K562 (cell line): Measurements from ENCODE around the gene MMP24OS. TPM values are rescaled to one million over a fixed set of nuclear protein-coding genes. Genes with fewer than 3 reads are reported as not detected.

Experiments
- ATAC-seq: fragments of 200-7000 bp; cut with Tn5 transposase; 3 replicates; pipeline ENCODE4 v1.9.1; 2020; ENCODE audit warnings: moderate library complexity
- BruUV-seq: library from RNA; stranded (reverse); fragments of 400-500 nt; replicated peaks from 2 replicates; lab custom pipeline; 2021; lab: Mats Ljungman, UMichigan
- CTCF ChIA-PET: fragments of 300-600 bp; formaldehyde crosslinking; extraction: SDS; loops from one replicate; lab custom pipeline; 2021; ENCODE audit warnings: low intra/inter-chr PET ratio; lab: Yijun Ruan, JAX
- POLR2A ChIA-PET: fragments of 300-600, 350-650 bp; sonication (Branson Sonifier 250); formaldehyde crosslinking; extraction: SDS; loops from one replicate; lab custom pipeline; 2021; ENCODE audit warnings: antibody characterized with exemption, inconsistent platforms; lab: Yijun Ruan, JAX
- DNase-seq, 4 experiments: peaks; one replicate each; pipeline versions ENCODE4 v3.0.0 to v3.0.0-alpha.2; 2011 to 2018; ENCODE audit warnings: low spot score in 3 of 4, mixed read lengths in 3 of 4; ENCODE audit errors: extremely low read depth in 1 of 4
- FAIRE-seq: peaks from 2 replicates; lab custom pipeline; 2011; peaks lifted over from hg19 to GRCh38; lab: Jason Lieb, UNC
- H2AFZ ChIP-seq: 2 replicates; pipeline ENCODE4 v1.6.0; 2011; ENCODE audit warnings: low read depth, low read length, control low read depth, inconsistent platforms
- H3K27ac ChIP-seq: fragments of 200-600 bp; 3 replicates; pipeline ENCODE4 v1.8.0; 2011; ENCODE audit warnings: low read depth, mild to moderate bottlenecking, control low read depth, inconsistent platforms, low read length, moderate library complexity, mixed read lengths; ENCODE audit errors: extremely low read depth
- H3K27me3 ChIP-seq, 2 experiments: fragments of 300-600 bp in 1 of 2; 2 replicates in 1 of 2; 3 replicates in 1 of 2; pipeline versions ENCODE4 v1.6.0 to v1.8.0; 2011; ENCODE audit warnings: inconsistent platforms in 2 of 2, low read length in 2 of 2, mild to moderate bottlenecking in 1 of 2, mixed read lengths in 1 of 2, moderate library complexity in 1 of 2; ENCODE audit not compliant: control insufficient read depth in 2 of 2, insufficient read depth in 2 of 2
- H3K36me3 ChIP-seq: fragments of 300-600 bp; 3 replicates; pipeline ENCODE4 v1.8.0; 2011; ENCODE audit warnings: mild to moderate bottlenecking, low read length, inconsistent platforms; ENCODE audit not compliant: control insufficient read depth, insufficient read depth
- H3K4me1 ChIP-seq, 2 experiments: fragments of 200-600 bp in 1 of 2; replicated peaks in 1 of 2; 2 replicates in 1 of 2; 3 replicates in 1 of 2; pipeline versions ENCODE4 v1.5.1 to v1.8.0; 2011; ENCODE audit warnings: inconsistent platforms in 2 of 2, low read length in 2 of 2, mild to moderate bottlenecking in 1 of 2, mixed read lengths in 1 of 2, moderate library complexity in 1 of 2; ENCODE audit not compliant: control insufficient read depth in 2 of 2, insufficient read depth in 2 of 2
- H3K4me2 ChIP-seq: 2 replicates; pipeline ENCODE4 v1.6.1; 2011; ENCODE audit warnings: low read length, control low read depth, inconsistent platforms, mixed read lengths; ENCODE audit not compliant: insufficient read depth
- H3K4me3 ChIP-seq: fragments of 200-600 bp; sonication (generic), shearing (Covaris generic); 2 replicates; pipeline ENCODE4 v1.5.1; 2016; ENCODE audit warnings: control low read depth, inconsistent platforms
- H3K79me2 ChIP-seq: fragments of 200-600 bp; 3 replicates; pipeline ENCODE4 v1.8.0; 2011; ENCODE audit warnings: low read length, inconsistent platforms; ENCODE audit not compliant: control insufficient read depth, insufficient read depth
- H3K9ac ChIP-seq, 2 experiments: 2 replicates each; pipeline versions ENCODE4 v1.6.0 to v1.6.1; 2011; ENCODE audit warnings: low read depth in 2 of 2, low read length in 2 of 2, control low read depth in 1 of 2, inconsistent platforms in 1 of 2, mild to moderate bottlenecking in 1 of 2, mixed read lengths in 1 of 2; ENCODE audit not compliant: insufficient read depth in 1 of 2
- H3K9me1 ChIP-seq: one replicate; pipeline ENCODE4 v1.6.0; 2011; ENCODE audit warnings: inconsistent platforms, mild to moderate bottlenecking, low read length, moderate library complexity; ENCODE audit not compliant: control insufficient read depth, insufficient read depth
- H3K9me3 ChIP-seq: replicated peaks from 2 replicates; pipeline ENCODE4 v1.5.1; 2011; ENCODE audit warnings: low read depth, low read length, inconsistent platforms; ENCODE audit not compliant: control insufficient read depth, insufficient read depth
- H4K20me1 ChIP-seq: replicated peaks from 2 replicates; pipeline ENCODE4 v1.6.1; 2011; ENCODE audit warnings: low read length, inconsistent platforms, mixed read lengths; ENCODE audit not compliant: control insufficient read depth, insufficient read depth
- ILF3 ChIP-seq: fragments of 450-650 bp; IDR thresholded peaks from 2 replicates; pipeline ENCODE4 v1.6.1; 2018; ENCODE audit warnings: antibody characterized with exemption, mild to moderate bottlenecking, moderate library complexity, borderline replicate concordance
- NBN ChIP-seq: fragments of 450-650 bp; IDR thresholded peaks from 2 replicates; pipeline ENCODE4 v1.6.1; 2016; ENCODE audit warnings: low read depth, mild to moderate bottlenecking
- RBFOX2 ChIP-seq: fragments of 200-400 bp; formaldehyde crosslinking; IDR thresholded peaks from 2 replicates; pipeline ENCODE4 v1.6.1; 2017; ENCODE audit warnings: low read depth, mild to moderate bottlenecking, low read length, moderate library complexity
- ZNF668 ChIP-seq: fragments of 250-450 bp; sonication (Bioruptor Pico); IDR thresholded peaks from 2 replicates; pipeline ENCODE4 v1.8.0; 2022; ENCODE audit warnings: mild to moderate bottlenecking, inconsistent platforms
- WGBS: fragments of 100-300 bp; shearing (Covaris generic); methylation state at CpG from one replicate; pipeline ENCODE4 v1.1.6; 2016; ENCODE audit warnings: low coverage, mixed read lengths; ENCODE audit not compliant: insufficient coverage; ENCODE audit errors: missing lambda C conversion rate; 5-methylcytosine and 5-hydroxymethylcytosine counted together
- in situ Hi-C: fragments of 300-500 bp; cut with MboI; formaldehyde crosslinking; loops from 4 replicates; pipeline ENCODE4 v1.15.0; 2018; ENCODE audit warnings: inconsistent platforms, mixed read lengths
- intact Hi-C: fragments of 100-400 bp; cut with micrococcal nuclease; formaldehyde crosslinking; loops from 2 replicates; pipeline ENCODE4 v1.14.2; 2022
- polyA plus RNA-seq, 8 experiments: library from polyadenylated mRNA; depleted of rRNA in 4 of 8; stranded (reverse) in 5 of 8; unstranded in 3 of 8; fragments of >200 nt; fragmentation: Nextera tagmentation in 2 of 8; fragmentation: Illumina TruSeq in 1 of 8; extraction: Ambion mirVana in 2 of 8; extraction: Trizol in 1 of 8; gene quantifications; 2 replicates each; pipeline versions ENCODE4 v1.2.1 to v1.2.3, GENCODE V29; 2011 to 2014; ENCODE audit warnings: inconsistent platforms in 1 of 8, missing spikeins in 1 of 8
- total RNA-seq, 7 experiments: library from RNA; depleted of rRNA in 6 of 7; stranded (reverse); fragments of >200 nt in 6 of 7; fragmentation: Illumina TruSeq in 2 of 7; extraction: Trizol in 2 of 7; gene quantifications; 2 replicates each; pipeline versions ENCODE4 v1.2.1 to v1.2.3, GENCODE V29; 2011 to 2021; ENCODE audit warnings: low replicate concordance in 1 of 7
- TF ChIP-seq, protein P1 (sequence below), 2 experiments: fragments of 200-800 bp in 1 of 2; sonication (Bioruptor generic) in 1 of 2; sonication (generic) in 1 of 2; formaldehyde crosslinking in 1 of 2; IDR thresholded peaks in 1 of 2; conservative IDR thresholded peaks in 1 of 2; 2 replicates each; pipeline versions ENCODE4 v1.5.0 to v1.6.1; 2016 to 2020; ENCODE audit warnings: missing compliant biosample characterization in 1 of 2, missing genetic modification characterization in 1 of 2, missing genetic modification reagents in 1 of 2

The MMP24OS gene
- total and polyA plus RNA-seq, 9 of the 15 experiments (the other 6 are each of a cell fraction or from before 2014, with no cell fraction given) = 0.92 to 41.5 (median 11.4) TPM

DNA sequence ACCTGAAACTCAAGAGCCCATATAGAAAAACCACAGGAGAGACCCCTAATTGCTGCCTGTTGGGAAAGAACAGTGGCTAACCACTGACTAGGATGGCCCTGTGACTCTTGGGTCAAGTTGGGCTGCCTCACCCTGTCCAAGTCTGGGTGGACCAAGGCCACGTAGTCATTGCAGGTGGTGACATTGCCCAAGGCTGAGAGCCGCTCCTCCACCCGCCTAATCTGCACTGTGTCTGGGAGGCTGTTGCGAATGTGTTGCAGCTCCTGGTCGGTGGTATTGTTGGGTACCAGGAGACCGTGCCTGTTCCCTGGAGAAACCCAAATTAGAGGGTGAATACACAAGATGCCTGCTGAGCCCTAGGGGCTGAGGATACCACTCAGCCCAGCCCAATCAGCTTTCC, 2.6 kb upstream of the MMP24OS start:
- no peak overlapping the region for H3K4me2 ChIP-seq
- DNase-seq (no peak), ATAC-seq (no peak)
- no peaks in the 10 kb centered on the region for H3K27me3 ChIP-seq
- H3K9ac ChIP-seq = no peak overlapping the region
- H3K9me1 ChIP-seq = no peaks in the 10 kb centered on the region
- H3K36me3 ChIP-seq = peaks cover 71% of the 10 kb centered on the region
- intact Hi-C loops = no loop called here
- TF ChIP-seq, protein P1, sequence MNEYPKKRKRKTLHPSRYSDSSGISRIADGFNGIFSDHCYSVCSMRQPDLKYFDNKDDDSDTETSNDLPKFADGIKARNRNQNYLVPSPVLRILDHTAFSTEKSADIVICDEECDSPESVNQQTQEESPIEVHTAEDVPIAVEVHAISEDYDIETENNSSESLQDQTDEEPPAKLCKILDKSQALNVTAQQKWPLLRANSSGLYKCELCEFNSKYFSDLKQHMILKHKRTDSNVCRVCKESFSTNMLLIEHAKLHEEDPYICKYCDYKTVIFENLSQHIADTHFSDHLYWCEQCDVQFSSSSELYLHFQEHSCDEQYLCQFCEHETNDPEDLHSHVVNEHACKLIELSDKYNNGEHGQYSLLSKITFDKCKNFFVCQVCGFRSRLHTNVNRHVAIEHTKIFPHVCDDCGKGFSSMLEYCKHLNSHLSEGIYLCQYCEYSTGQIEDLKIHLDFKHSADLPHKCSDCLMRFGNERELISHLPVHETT (CRISPR knock-in tag; conservative IDR thresholded peaks at IDR 0.05 in 1 of 2, IDR thresholded peaks at IDR 0.05 in 1 of 2) = no peak
- TF ChIP-seq NBN = no peak
- no peak for TF ChIP-seq ZNF668
- no peak for TF ChIP-seq ILF3
- TF ChIP-seq RBFOX2 = 0 out of 2 replicates have a peak, but pooled peaks have one; percentile 23
- TF ChIP-seq, all 486 proteins: peak for 1
- WGBS = 97% methylated on average over 6 of the region's 6 CpGs
- peaks cover 14 to 48% of the 10 kb centered on the region in 2 experiments; a peak in 4 of 5 replicates for H3K4me1 ChIP-seq
- H3K27ac ChIP-seq = no peak overlapping the region
- POLR2A ChIA-PET = interaction anchor here (0.6 to 0.8 kb wide), 3 partner anchors 10 to 462 kb away, joined by 3 to 4 read pairs (median 4); partner anchors contain the start of gene RBM39
- H4K20me1 ChIP-seq = no peaks in the 10 kb centered on the region
- FAIRE-seq = no peak
- H2AFZ ChIP-seq = no peak overlapping the region
- peaks cover 53% of the 10 kb centered on the region for H3K79me2 ChIP-seq
- H3K9me3 ChIP-seq = no peaks in the 10 kb centered on the region
- CTCF ChIA-PET = no interaction called here
- BruUV-seq = no TSS peak
- in situ Hi-C loops = no loop called here
- no peak overlapping the region for H3K4me3 ChIP-seq
